ENCODE results near the gene CYTH3. TPM values are rescaled to one million over a fixed set of nuclear protein-coding genes. Genes with fewer than 3 reads are reported as not detected.

CYTH3 gene
- total and polyA plus RNA-seq, 2 of the 8 experiments (the other 6 are each of a cell fraction or from before 2014, with no cell fraction given) = 10.3 to 11.9 TPM

GRCh38 chr7:6167004-6167551, 105.3 kb downstream of the CYTH3 start (continued):
- TF ChIP-seq CHD7 (IDR thresholded peaks at IDR 0.05; ENCODE audit: insufficient replicate concordance, low read length) (no peak), CEBPB (IDR thresholded peaks at IDR 0.05; ENCODE audit: low read depth, low read length) (no peak), CBX8 (IDR thresholded peaks at IDR 0.05; ENCODE audit: borderline replicate concordance, low read depth, low read length) (no peak), RXRA (IDR thresholded peaks at IDR 0.05; ENCODE audit: insufficient read depth, low read depth, low read length) (no peak), SRF (IDR thresholded peaks at IDR 0.05; ENCODE audit: low read depth, low read length) (no peak), YY1 (IDR thresholded peaks at IDR 0.05; ENCODE audit: low read depth, low read length) (no peak), BCL11A (IDR thresholded peaks at IDR 0.05; ENCODE audit: low read depth in 2 of 2, low read length in 2 of 2) (no peak), RBBP5 (IDR thresholded peaks at IDR 0.05; ENCODE audit: borderline replicate concordance, low read depth, low read length) (no peak), SIRT6 (IDR thresholded peaks at IDR 0.05; ENCODE audit: low read length) (no peak), CHD2 (IDR thresholded peaks at IDR 0.05; ENCODE audit: low read length) (no peak), KDM1A (IDR thresholded peaks at IDR 0.05; ENCODE audit: borderline replicate concordance, low read length) (no peak), TBP (IDR thresholded peaks at IDR 0.05; ENCODE audit: low read depth, low read length) (no peak), BACH1 (IDR thresholded peaks at IDR 0.05; ENCODE audit: low read length) (no peak)

Measured in H1 (cell line).